ENCODE data around the gene GAL3ST2.

GRCh38 chr2:241739651-241740050, 37.0 kb upstream of the GAL3ST2 start:
- no peak for TF ChIP-seq EZH2phosphoT487 (IDR thresholded peaks at IDR 0.05; ENCODE audit: insufficient read depth, low read depth)
- no peak for TF ChIP-seq EZH2 (IDR thresholded peaks at IDR 0.05; ENCODE audit: insufficient read depth, poor library complexity, severe bottlenecking)

All from GM23248 (cell line).